B cell (primary cell): ENCODE results near the gene CCK. TPM values are rescaled to one million over a fixed set of nuclear protein-coding genes. Genes with fewer than 3 reads are reported as not detected.

ENCODE experiments used
- ATAC-seq: fragments of 200-7000 bp; cut with Tn5 transposase; one replicate; pipeline ENCODE4 v1.10.0; 2021; ENCODE audit warnings: low read depth, mild to moderate bottlenecking, moderate number of reproducible peaks, moderate library complexity
- CTCF ChIA-PET: fragments of 350-600 bp; sonication (Branson Sonifier 250); formaldehyde crosslinking; loops from one replicate; lab custom pipeline; 2021; ENCODE audit warnings: antibody characterized with exemption, inconsistent platforms; lab: Charles Lee
- POLR2A ChIA-PET: fragments of 350-600 bp; sonication (Branson Sonifier 250); formaldehyde crosslinking; loops from one replicate; lab custom pipeline; 2021; ENCODE audit warnings: antibody characterized with exemption; lab: Charles Lee
- DNase-seq: peaks from one replicate; pipeline ENCODE4 v3.0.0; 2013
- H2AFZ ChIP-seq: 2 replicates; pipeline ENCODE4 v1.6.1; 2012; ENCODE audit warnings: mild to moderate bottlenecking, low read depth, low read length; ENCODE audit not compliant: insufficient read depth, poor library complexity, severe bottlenecking
- H3K27ac ChIP-seq, 2 donors: 1 replicate in 1 of 2; 2 replicates in 1 of 2; pipeline ENCODE4 v1.5.1; 2012 to 2013; ENCODE audit warnings: low read length in 2 of 2, mild to moderate bottlenecking in 2 of 2, moderate library complexity in 1 of 2
- H3K27me3 ChIP-seq, 4 experiments: fragments of 200-600 bp in 1 of 4; sonication (generic) in 1 of 4; replicated peaks in 1 of 4; 1 replicate in 2 of 4; 2 replicates in 2 of 4; pipeline versions ENCODE4 v1.6.1 to v1.7.0; 2013 to 2016; ENCODE audit warnings: low read length in 3 of 4, mild to moderate bottlenecking in 2 of 4, mixed read lengths in 1 of 4, moderate library complexity in 1 of 4; ENCODE audit not compliant: insufficient read depth in 4 of 4, control insufficient read depth in 3 of 4; ENCODE audit errors: control extremely low read depth in 1 of 4
- H3K36me3 ChIP-seq, 2 experiments: replicated peaks in 1 of 2; 1 replicate in 1 of 2; 2 replicates in 1 of 2; pipeline versions ENCODE4 v1.6.1 to v1.7.1; 2013; ENCODE audit warnings: low read length in 1 of 2; ENCODE audit not compliant: insufficient read depth in 2 of 2, control insufficient read depth in 1 of 2; ENCODE audit errors: control extremely low read depth in 1 of 2, extremely low read depth in 1 of 2
- H3K4me1 ChIP-seq, 2 donors: fragments of 200-600 bp in 1 of 2; sonication (generic) in 1 of 2; 1 replicate in 1 of 2; 2 replicates in 1 of 2; pipeline versions ENCODE4 v1.5.1 to v1.6.1; 2013 to 2017; ENCODE audit warnings: low read length in 2 of 2; ENCODE audit not compliant: control insufficient read depth in 2 of 2, insufficient read depth in 2 of 2
- H3K4me2 ChIP-seq: replicated peaks from 2 replicates; pipeline ENCODE3; 2012; ENCODE audit warnings: mild to moderate bottlenecking, low read depth, low read length; ENCODE audit not compliant: poor library complexity, severe bottlenecking
- H3K4me3 ChIP-seq, 5 experiments: fragments of 200-600 bp in 1 of 5; sonication (generic) in 1 of 5; 1 replicate in 3 of 5; 2 replicates in 2 of 5; pipeline versions ENCODE4 v1.5.1 to v1.7.0; 2011 to 2016; ENCODE audit warnings: low read length in 4 of 5, mild to moderate bottlenecking in 4 of 5, low read depth in 2 of 5, control low read depth in 1 of 5, moderate library complexity in 1 of 5; ENCODE audit not compliant: insufficient read depth in 1 of 5; ENCODE audit errors: control extremely low read depth in 1 of 5, extremely low read depth in 1 of 5
- H3K79me2 ChIP-seq: fragments of 200-600 bp; sonication (generic); one replicate; pipeline ENCODE4 v1.6.0; 2016; ENCODE audit warnings: low read length; ENCODE audit not compliant: control insufficient read depth, insufficient read depth
- H3K9ac ChIP-seq: fragments of 200-600 bp; sonication (generic); 2 replicates; pipeline ENCODE4 v1.6.1; 2017; ENCODE audit warnings: mild to moderate bottlenecking, low read length, moderate library complexity
- H3K9me3 ChIP-seq, 3 donors: one replicate each; pipeline versions ENCODE4 v1.6.1 to v1.7.1; 2013; ENCODE audit warnings: low read length in 2 of 3; ENCODE audit not compliant: control insufficient read depth in 2 of 3, insufficient read depth in 1 of 3; ENCODE audit errors: control extremely low read depth in 1 of 3
- H4K20me1 ChIP-seq: 2 replicates; pipeline ENCODE4 v1.6.0; 2012; ENCODE audit warnings: mild to moderate bottlenecking, low read length; ENCODE audit not compliant: insufficient read depth, control insufficient read depth, poor library complexity, severe bottlenecking
- H3K27ac Mint-ChIP-seq: one replicate; pipeline ENCODE4 v1.8.0; 2021; ENCODE audit warnings: mixed read lengths
- H3K27me3 Mint-ChIP-seq: one replicate; pipeline ENCODE4 v1.8.0; 2021; ENCODE audit warnings: mixed read lengths
- H3K4me1 Mint-ChIP-seq: one replicate; pipeline ENCODE4 v1.8.0; 2021; ENCODE audit warnings: mixed read lengths
- H3K4me3 Mint-ChIP-seq: one replicate; pipeline ENCODE4 v1.8.0; 2021; ENCODE audit warnings: mixed read lengths
- H3K9me3 Mint-ChIP-seq: one replicate; pipeline ENCODE4 v1.8.0; 2022; ENCODE audit warnings: mixed read lengths; ENCODE audit not compliant: insufficient read depth
- EZH2 ChIP-seq: IDR thresholded peaks from 2 replicates; pipeline ENCODE4 v1.6.1; 2012; ENCODE audit warnings: borderline replicate concordance, low read depth, mild to moderate bottlenecking, moderate library complexity, low read length; ENCODE audit not compliant: insufficient read depth, poor library complexity, severe bottlenecking
- WGBS: methylation state at CpG from one replicate; pipeline ENCODE4 v1.1.5; 2013; ENCODE audit warnings: missing lambda C conversion rate; ENCODE audit not compliant: insufficient coverage; 5-methylcytosine and 5-hydroxymethylcytosine counted together
- intact Hi-C: fragments of 100-400 bp; cut with micrococcal nuclease; formaldehyde crosslinking; loops from one replicate; pipeline ENCODE4 v1.10.0; 2022
- polyA plus RNA-seq: library from polyadenylated mRNA; depleted of rRNA; stranded (reverse); fragments of >200 nt; gene quantifications from 2 replicates; pipeline ENCODE4 v1.2.3, GENCODE V29; 2012
- total RNA-seq, 2 donors: library from RNA; stranded (reverse); fragments of 120-200 nt in 1 of 2; gene quantifications; 1 replicate in 1 of 2; 2 replicates in 1 of 2; pipeline versions ENCODE4 v1.2.3 to v1.2.4, GENCODE V29; 2013 to 2022
- TF ChIP-seq, protein P1 (sequence below): fragments of 200-600 bp; IDR thresholded peaks from one replicate; pipeline ENCODE4 v1.8.0; 2022; ENCODE audit warnings: antibody characterized with exemption, mild to moderate bottlenecking

The CCK gene
- total and polyA plus RNA-seq, 2 donors (not counting 1 experiment from before 2014, with no cell fraction given), result not detected

DNA sequence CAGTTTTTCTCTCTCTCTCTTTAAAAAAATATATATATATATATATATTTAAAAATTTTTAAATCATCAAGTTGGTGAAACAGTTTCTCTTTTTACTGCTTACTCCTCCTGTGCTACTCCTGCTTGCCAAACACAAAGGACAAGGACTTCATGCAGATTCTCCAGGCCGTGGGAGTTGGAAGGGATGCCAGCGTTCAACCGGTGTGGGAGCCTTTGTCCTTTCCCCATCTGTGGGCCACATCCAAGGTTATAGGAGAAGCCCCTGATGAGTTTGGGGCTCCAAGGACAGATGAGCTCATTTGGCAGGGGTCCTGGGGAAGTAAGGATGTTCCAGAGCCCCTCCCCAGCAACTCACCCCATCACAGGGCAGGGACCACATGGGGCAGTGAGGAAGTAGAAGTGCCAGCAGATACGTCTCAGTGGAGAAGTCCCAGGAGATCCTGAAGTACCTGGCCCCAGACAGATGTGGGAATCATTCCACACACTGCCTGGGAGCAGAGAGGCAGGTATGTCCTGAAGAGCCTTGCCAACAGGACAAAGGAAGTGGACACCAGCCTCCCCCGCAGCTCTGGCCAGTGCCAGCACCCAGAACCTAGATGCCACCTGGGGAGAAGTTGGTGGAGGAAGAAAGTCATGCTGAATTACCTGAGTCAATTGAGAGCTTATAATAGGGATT is 36.6 kb downstream of the CCK start:
- H2AFZ ChIP-seq, result no peak overlapping the region
- Mint-ChIP-seq H3K27ac (no peak overlapping the region), H3K9me3 (no peaks in the 10 kb centered on the region), H3K27me3 (peaks cover 4% of the 10 kb centered on the region), H3K4me1 (no peaks in the 10 kb centered on the region), H3K4me3 (no peak overlapping the region)
- DNase-seq (no peak), ATAC-seq (no peak)
- ChIA-PET CTCF (interaction anchor here (1.0 to 2.5 kb wide), 4 partner anchors 13 to 313 kb away, joined by 3 to 13 read pairs (median 3); no protein-coding TSS in a partner anchor), POLR2A (no interaction called here)
- H3K4me3 ChIP-seq, result no peak overlapping the region
- H3K4me2 ChIP-seq, result no peak overlapping the region
- H3K9me3 ChIP-seq, result peaks cover 0 to 7% (median 0%) of the 10 kb centered on the region in 3 donors
- H3K27ac ChIP-seq, result no peak overlapping the region
- 69% methylated on average over 5 of the region's 5 CpGs for WGBS
- no peak overlapping the region for H3K9ac ChIP-seq
- intact Hi-C loops, result no loop called here
- H4K20me1 ChIP-seq, result no peaks in the 10 kb centered on the region
- H3K27me3 ChIP-seq, result no peaks in the 10 kb centered on the region
- no peaks in the 10 kb centered on the region for H3K4me1 ChIP-seq
- H3K36me3 ChIP-seq, result peaks cover 2 to 17% of the 10 kb centered on the region in 2 experiments
- TF ChIP-seq, protein P1, sequence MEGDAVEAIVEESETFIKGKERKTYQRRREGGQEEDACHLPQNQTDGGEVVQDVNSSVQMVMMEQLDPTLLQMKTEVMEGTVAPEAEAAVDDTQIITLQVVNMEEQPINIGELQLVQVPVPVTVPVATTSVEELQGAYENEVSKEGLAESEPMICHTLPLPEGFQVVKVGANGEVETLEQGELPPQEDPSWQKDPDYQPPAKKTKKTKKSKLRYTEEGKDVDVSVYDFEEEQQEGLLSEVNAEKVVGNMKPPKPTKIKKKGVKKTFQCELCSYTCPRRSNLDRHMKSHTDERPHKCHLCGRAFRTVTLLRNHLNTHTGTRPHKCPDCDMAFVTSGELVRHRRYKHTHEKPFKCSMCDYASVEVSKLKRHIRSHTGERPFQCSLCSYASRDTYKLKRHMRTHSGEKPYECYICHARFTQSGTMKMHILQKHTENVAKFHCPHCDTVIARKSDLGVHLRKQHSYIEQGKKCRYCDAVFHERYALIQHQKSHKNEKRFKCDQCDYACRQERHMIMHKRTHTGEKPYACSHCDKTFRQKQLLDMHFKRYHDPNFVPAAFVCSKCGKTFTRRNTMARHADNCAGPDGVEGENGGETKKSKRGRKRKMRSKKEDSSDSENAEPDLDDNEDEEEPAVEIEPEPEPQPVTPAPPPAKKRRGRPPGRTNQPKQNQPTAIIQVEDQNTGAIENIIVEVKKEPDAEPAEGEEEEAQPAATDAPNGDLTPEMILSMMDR, result no peak
- TF ChIP-seq EZH2, result no peak
- no peaks in the 10 kb centered on the region for H3K79me2 ChIP-seq

DNA sequence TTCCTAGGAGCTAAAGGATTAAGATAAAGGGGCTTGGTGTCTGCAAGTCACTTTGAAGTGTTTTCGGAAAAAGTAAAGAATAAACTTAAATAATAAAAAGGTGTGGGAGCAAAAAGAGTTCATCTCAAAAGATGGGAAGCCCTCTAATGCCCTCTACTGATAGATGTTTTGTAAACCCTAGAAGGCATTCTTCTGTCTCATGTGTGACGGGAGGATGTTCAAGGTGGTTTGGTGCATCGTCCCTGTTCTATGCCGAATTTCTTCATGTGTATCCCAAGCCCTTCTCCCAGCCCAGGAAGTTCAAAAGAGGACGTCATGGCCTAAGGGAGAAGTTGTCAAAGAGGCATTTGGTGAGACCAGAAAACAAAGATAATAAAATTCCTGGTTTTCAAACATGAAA is 37.2 kb downstream of the CCK start:
- Histone ChIP-seq H3K79me2 (no peaks in the 10 kb centered on the region), H4K20me1 (no peaks in the 10 kb centered on the region), H3K4me3 (no peak overlapping the region), H3K27me3 (no peaks in the 10 kb centered on the region), H3K9me3 (peaks cover 0 to 7% (median 0%) of the 10 kb centered on the region in 3 donors), H3K27ac (no peak overlapping the region), H3K4me2 (no peak overlapping the region), H3K9ac (no peak overlapping the region), H3K4me1 (no peaks in the 10 kb centered on the region), H2AFZ (no peak overlapping the region), H3K36me3 (peaks cover 4 to 23% of the 10 kb centered on the region in 2 experiments)
- ATAC-seq (no peak), DNase-seq (no peak)
- Mint-ChIP-seq H3K9me3 (no peaks in the 10 kb centered on the region), H3K4me1 (no peaks in the 10 kb centered on the region), H3K4me3 (no peak overlapping the region), H3K27ac (no peak overlapping the region), H3K27me3 (no peaks in the 10 kb centered on the region)
- intact Hi-C loops, result no loop called here
- POLR2A ChIA-PET, result no interaction called here
- TF ChIP-seq EZH2, result no peak
- TF ChIP-seq, protein P1, result no peak
- CTCF ChIA-PET, result interaction anchor here (1.2 to 2.5 kb wide), 3 partner anchors 12 to 312 kb away, joined by 3 to 13 read pairs (median 3); no protein-coding TSS in a partner anchor
- WGBS, result no CpG with 5 or more reads among the region's 5 CpGs
